MM.1S (cell line): ENCODE results near the gene SP100.

Source experiments
- DNase-seq: peaks from one replicate; pipeline ENCODE4 v3.0.0-alpha.2; 2015
- H2AFZ ChIP-seq: fragments of 300-600 bp; sonication (generic); 2 replicates; pipeline ENCODE4 v1.6.0; 2016; ENCODE audit warnings: antibody characterized with exemption, low read length
- H3F3A ChIP-seq: fragments of 300-600 bp; sonication (generic); 2 replicates; pipeline ENCODE4 v1.6.1; 2016; ENCODE audit warnings: mild to moderate bottlenecking, antibody characterized with exemption, low read length, moderate library complexity, mixed read lengths; ENCODE audit not compliant: insufficient read depth
- H3K27ac ChIP-seq: fragments of 300-600 bp; sonication (generic); 2 replicates; pipeline ENCODE4 v1.5.1; 2016; ENCODE audit warnings: mild to moderate bottlenecking, low read length
- H3K27me3 ChIP-seq: fragments of 300-600 bp; sonication (generic); replicated peaks from 2 replicates; pipeline ENCODE4 v1.6.0; 2016; ENCODE audit warnings: low read length; ENCODE audit not compliant: insufficient read depth
- H3K36me3 ChIP-seq: fragments of 300-600 bp; sonication (generic); replicated peaks from 2 replicates; pipeline ENCODE4 v1.6.1; 2016; ENCODE audit warnings: mild to moderate bottlenecking, low read length, mixed read lengths; ENCODE audit not compliant: insufficient read depth
- H3K4me1 ChIP-seq: fragments of 300-600 bp; sonication (generic); 2 replicates; pipeline ENCODE4 v1.6.1; 2016; ENCODE audit warnings: low read length, mixed read lengths
- H3K4me2 ChIP-seq: fragments of 300-600 bp; sonication (generic); 2 replicates; pipeline ENCODE4 v1.6.0; 2016; ENCODE audit warnings: low read depth, low read length
- H3K4me3 ChIP-seq: fragments of 300-600 bp; sonication (generic); 2 replicates; pipeline ENCODE4 v1.5.1; 2016; ENCODE audit warnings: low read length, mixed read lengths
- H3K79me2 ChIP-seq: fragments of 300-600 bp; sonication (generic); 2 replicates; pipeline ENCODE4 v1.6.1; 2016; ENCODE audit warnings: mixed run types, low read length, mixed read lengths
- H3K9ac ChIP-seq: fragments of 300-600 bp; sonication (generic); 2 replicates; pipeline ENCODE4 v1.6.1; 2016; ENCODE audit warnings: low read length, mixed read lengths
- H3K9me2 ChIP-seq: fragments of 300-600 bp; sonication (generic); replicated peaks from 2 replicates; pipeline ENCODE4 v1.6.1; 2016; ENCODE audit warnings: mild to moderate bottlenecking, low read length, mixed read lengths; ENCODE audit not compliant: insufficient read depth
- H3K9me3 ChIP-seq: fragments of 300-600 bp; sonication (generic); replicated peaks from 2 replicates; pipeline ENCODE4 v1.6.1; 2016; ENCODE audit warnings: mild to moderate bottlenecking, low read length, mixed read lengths; ENCODE audit not compliant: insufficient read depth
- H4K20me1 ChIP-seq: fragments of 300-600 bp; sonication (generic); 2 replicates; pipeline ENCODE4 v1.6.1; 2016; ENCODE audit warnings: mild to moderate bottlenecking, low read length, moderate library complexity, mixed read lengths; ENCODE audit not compliant: insufficient read depth
- CTCF ChIP-seq: fragments of 300-600 bp; sonication (generic); IDR thresholded peaks from 2 replicates; pipeline ENCODE4 v1.5.1; 2016; ENCODE audit warnings: antibody characterized with exemption, low read length, mixed read lengths
- EZH2 ChIP-seq: fragments of 300-600 bp; sonication (generic); optimal IDR thresholded peaks from 2 replicates; pipeline ENCODE3; 2017; ENCODE audit warnings: low read depth, mild to moderate bottlenecking, antibody characterized with exemption, low read length, mixed read lengths
- EZH2phosphoT487 ChIP-seq: fragments of 300-600 bp; sonication (generic); IDR thresholded peaks from 2 replicates; pipeline ENCODE4 v1.6.1; 2018; ENCODE audit warnings: antibody characterized with exemption, low read length

The SP100 gene

DNA sequence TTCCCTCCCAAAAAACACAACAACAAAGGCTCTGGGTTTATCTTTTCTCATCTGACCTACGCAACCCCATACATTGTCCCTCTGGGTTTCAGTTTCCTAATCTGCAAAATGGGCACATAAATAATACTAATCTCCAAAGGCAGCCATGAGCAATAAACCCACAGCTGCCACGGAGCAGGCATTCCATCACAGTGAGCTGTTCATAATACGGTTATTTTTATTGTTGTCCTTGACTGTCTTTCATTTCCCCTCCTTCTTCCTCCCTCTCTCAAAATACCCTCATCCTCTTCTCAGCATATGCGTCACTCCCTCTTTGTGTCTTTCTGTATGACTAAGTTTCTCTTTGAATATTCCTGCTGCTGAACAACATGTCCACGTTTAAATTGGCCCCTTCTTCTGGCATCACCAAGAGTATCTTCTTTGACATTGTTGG lies 166.9 kb downstream of the SP100 start:
- no peak overlapping the region for H3K27ac ChIP-seq

DNA sequence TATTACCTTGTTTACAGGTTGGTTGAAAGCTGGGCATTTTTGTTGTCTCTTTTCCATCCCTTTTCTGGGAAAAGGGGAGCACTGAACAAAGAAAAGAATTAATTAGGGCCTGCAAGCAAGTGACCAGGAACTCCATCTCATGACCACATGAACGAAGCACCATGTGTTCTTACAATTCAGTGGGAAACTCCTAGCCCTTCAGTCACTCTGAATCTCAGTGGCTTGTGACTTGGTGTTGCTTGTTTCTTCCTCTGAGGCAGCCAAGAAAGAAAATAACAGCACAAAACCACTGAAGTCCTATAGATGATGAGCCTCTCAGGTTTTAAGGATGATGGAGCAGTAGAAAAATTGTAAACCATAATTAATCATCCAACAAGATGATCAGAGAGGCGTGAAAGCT lies 167.6 kb downstream of the SP100 start:
- Histone ChIP-seq H3K4me1 (no peaks in the 10 kb centered on the region), H3K9ac (no peak overlapping the region), H3K27ac (no peak overlapping the region), H3K4me2 (no peak overlapping the region), H3K9me2 (no peaks in the 10 kb centered on the region), H3K9me3 (no peaks in the 10 kb centered on the region), H3K79me2 (no peaks in the 10 kb centered on the region), H3K27me3 (no peaks in the 10 kb centered on the region), H2AFZ (no peak overlapping the region), H3K36me3 (no peaks in the 10 kb centered on the region), H3F3A (no peaks in the 10 kb centered on the region), H3K4me3 (no peak overlapping the region), H4K20me1 (no peaks in the 10 kb centered on the region)
- DNase-seq: no peak
- no peak for TF ChIP-seq EZH2
- no peak for TF ChIP-seq EZH2phosphoT487
- TF ChIP-seq CTCF: no peak

More for the DNA sequence above, 166.9 kb downstream of the SP100 start:
- no peak overlapping the region for H3K4me2 ChIP-seq
- no peaks in the 10 kb centered on the region for H3F3A ChIP-seq
- no peak overlapping the region for H3K4me3 ChIP-seq
- H2AFZ ChIP-seq: no peak overlapping the region
- H3K27me3 ChIP-seq: no peaks in the 10 kb centered on the region
- no peaks in the 10 kb centered on the region for H4K20me1 ChIP-seq
- TF ChIP-seq EZH2 (no peak), EZH2phosphoT487 (no peak), CTCF (no peak)
- no peak overlapping the region for H3K9ac ChIP-seq
- H3K79me2 ChIP-seq: no peaks in the 10 kb centered on the region
- H3K36me3 ChIP-seq: no peaks in the 10 kb centered on the region
- no peaks in the 10 kb centered on the region for H3K4me1 ChIP-seq
- H3K9me2 ChIP-seq: no peaks in the 10 kb centered on the region
- H3K9me3 ChIP-seq: no peaks in the 10 kb centered on the region
- no peak for DNase-seq

- no peak overlapping the region for H3K9ac ChIP-seq
- H3K9me3 ChIP-seq: no peaks in the 10 kb centered on the region
- H3K27ac ChIP-seq: no peak overlapping the region
- H2AFZ ChIP-seq: no peak overlapping the region
- H3K4me2 ChIP-seq: no peak overlapping the region
- no peaks in the 10 kb centered on the region for H3F3A ChIP-seq
- no peak for TF ChIP-seq EZH2phosphoT487
- no peak for TF ChIP-seq CTCF
- TF ChIP-seq EZH2: no peak
- no peak overlapping the region for H3K4me3 ChIP-seq
- H4K20me1 ChIP-seq: no peaks in the 10 kb centered on the region
- H3K4me1 ChIP-seq: peaks cover 7% of the 10 kb centered on the region; the same call in 1 of the 2 replicates
- DNase-seq: no peak
- H3K79me2 ChIP-seq: no peaks in the 10 kb centered on the region
- H3K36me3 ChIP-seq: no peaks in the 10 kb centered on the region
- H3K9me2 ChIP-seq: no peaks in the 10 kb centered on the region
- no peaks in the 10 kb centered on the region for H3K27me3 ChIP-seq
Observed at GRCh38 chr2:230586328-230586982, 170.5 kb downstream of the SP100 start.
